ENCODE results near the gene SMIM41. TPM values are rescaled to one million over a fixed set of nuclear protein-coding genes. Genes with fewer than 3 reads are reported as not detected.

Gene SMIM41
- total RNA-seq, 1 donor from 2014 or later: 4.3 TPM

GRCh38 chr12:52070185-52070925 is 9.1 kb upstream of the SMIM41 start:
- no peak for DNase-seq
- H3K4me3 ChIP-seq: peak overlapping the region; percentile 94
- no peaks in the 10 kb centered on the region for H3K27me3 ChIP-seq (ENCODE audit: low read depth)
- no peak for TF ChIP-seq CTCF (IDR thresholded peaks at IDR 0.05)
- intact Hi-C loops (cut with DNase I): no loop called here
- H3K36me3 ChIP-seq: peaks cover 33% of the 10 kb centered on the region
- H3K9me3 ChIP-seq: no peaks in the 10 kb centered on the region
- peak; percentile 54 to 62 for ATAC-seq
- peaks cover 40% of the 10 kb centered on the region for H3K4me1 ChIP-seq
- H3K27ac ChIP-seq: peak overlapping the region; percentile 95

- Histone ChIP-seq H3K27ac (no peak overlapping the region), H3K4me3 (no peak overlapping the region), H3K36me3 (peaks cover 66% of the 10 kb centered on the region), H3K9me3 (no peaks in the 10 kb centered on the region), H3K27me3 (ENCODE audit: low read depth) (no peaks in the 10 kb centered on the region), H3K4me1 (peaks cover 40% of the 10 kb centered on the region)
- intact Hi-C loops (cut with DNase I): no loop called here
- ATAC-seq (no peak), DNase-seq (peak; percentile 41)
- TF ChIP-seq CTCF (IDR thresholded peaks at IDR 0.05): no peak
Observed at GRCh38 chr12:52073531-52074381, 5.7 kb upstream of the SMIM41 start.

- intact Hi-C loops (cut with DNase I): no loop called here
- Histone ChIP-seq H3K4me3 (no peak overlapping the region), H3K27ac (peak overlapping the region; percentile 31), H3K4me1 (peaks cover 40% of the 10 kb centered on the region), H3K36me3 (peaks cover 72% of the 10 kb centered on the region), H3K27me3 (ENCODE audit: low read depth) (no peaks in the 10 kb centered on the region), H3K9me3 (no peaks in the 10 kb centered on the region)
- peak; percentile 28 to 57 for ATAC-seq
- DNase-seq: peak; percentile 37
- no peak for TF ChIP-seq CTCF (IDR thresholded peaks at IDR 0.05)
Observed at GRCh38 chr12:52074971-52075724, 4.4 kb upstream of the SMIM41 start.

GRCh38 chr12:52076811-52077210 is 2.7 kb upstream of the SMIM41 start:
- H3K9me3 ChIP-seq: no peaks in the 10 kb centered on the region
- H3K4me3 ChIP-seq: no peak overlapping the region
- H3K27ac ChIP-seq: no peak overlapping the region
- DNase-seq: no peak
- ATAC-seq: no peak
- peaks cover 41% of the 10 kb centered on the region for H3K4me1 ChIP-seq
- TF ChIP-seq CTCF (IDR thresholded peaks at IDR 0.05): no peak
- intact Hi-C loops (cut with DNase I): no loop called here
- H3K27me3 ChIP-seq (ENCODE audit: low read depth): no peaks in the 10 kb centered on the region
- peaks cover 72% of the 10 kb centered on the region for H3K36me3 ChIP-seq

GRCh38 chr12:52078276-52078675 is 1.2 kb upstream of the SMIM41 start:
- Histone ChIP-seq H3K27ac (no peak overlapping the region), H3K36me3 (peaks cover 59% of the 10 kb centered on the region), H3K4me3 (no peak overlapping the region), H3K4me1 (peaks cover 48% of the 10 kb centered on the region), H3K27me3 (ENCODE audit: low read depth) (no peaks in the 10 kb centered on the region), H3K9me3 (no peaks in the 10 kb centered on the region)
- ATAC-seq (no peak), DNase-seq (no peak)
- no peak for TF ChIP-seq CTCF (IDR thresholded peaks at IDR 0.05)
- intact Hi-C loops (cut with DNase I): no loop called here

Measured in lower lobe of right lung (tissue), 2 donors.